Ovary (tissue), 9 donors: Measurements from ENCODE around the gene DLK2. TPM values are rescaled to one million over a fixed set of nuclear protein-coding genes. Genes with fewer than 3 reads are reported as not detected.

ENCODE experiments used
- DNase-seq, 5 donors: peaks; one replicate each; pipeline ENCODE4 v3.0.0-alpha.2; 2019 to 2020
- H3K27ac ChIP-seq, 2 donors: fragments of 200-600 bp; one replicate each; pipeline versions ENCODE4 v1.5.1 to v1.8.0; 2019 to 2022
- H3K27me3 ChIP-seq: fragments of 200-600 bp; one replicate; pipeline ENCODE4 v1.8.0; 2022
- H3K36me3 ChIP-seq: fragments of 200-600 bp; sonication (generic); one replicate; pipeline ENCODE4 v1.5.1; 2019
- H3K4me1 ChIP-seq: one replicate; pipeline ENCODE4 v1.8.1; 2013; ENCODE audit warnings: mild to moderate bottlenecking, moderate library complexity; ENCODE audit not compliant: insufficient read depth
- H3K4me3 ChIP-seq: fragments of 200-600 bp; sonication (generic); one replicate; pipeline ENCODE4 v1.5.1; 2017
- H3K9me3 ChIP-seq, 2 donors: fragments of 200-600 bp in 1 of 2; sonication (generic) in 1 of 2; one replicate each; pipeline versions ENCODE4 v1.5.1 to v1.8.1; 2013 to 2019; ENCODE audit warnings: mild to moderate bottlenecking in 1 of 2, moderate library complexity in 1 of 2
- EP300 ChIP-seq: sonication (generic); formaldehyde crosslinking; IDR thresholded peaks from one replicate; pipeline ENCODE4 v1.6.1; 2017; ENCODE audit warnings: antibody characterized with exemption
- POLR2A ChIP-seq: fragments of 450-650 bp; IDR thresholded peaks from one replicate; pipeline ENCODE4 v1.6.1; 2017; ENCODE audit warnings: antibody characterized with exemption, mild to moderate bottlenecking, moderate library complexity
- WGBS, 3 donors: extraction: QIAGEN DNeasy Blood & Tissue Kit in 1 of 3; methylation state at CpG; one replicate each; pipeline versions ENCODE4 v1.1.5 to v1.1.7; 2013 to 2017; 5-methylcytosine and 5-hydroxymethylcytosine counted together
- intact Hi-C, 4 donors: fragments of 100-400 bp; cut with DNase I; formaldehyde crosslinking; loops; one replicate each; pipeline versions ENCODE4 v1.11.0 to v1.15.1; 2022 to 2023
- polyA plus RNA-seq, 2 donors: library from polyadenylated mRNA; stranded (reverse); fragments of 200-250 nt in 1 of 2; fragments of 350-450 nt in 1 of 2; fragmentation: Illumina TruSeq in 1 of 2; extraction: RNeasy Lipid Tissue Mini Kit (QIAGEN cat#74804) in 1 of 2; gene quantifications; one replicate each; pipeline ENCODE4 v1.2.3, GENCODE V29; 2013 to 2014
- total RNA-seq, 7 donors: library from RNA; depleted of rRNA in 2 of 7; stranded (reverse); fragments of >200 nt in 2 of 7; fragmentation: NEBNext Ultra II Directional in 3 of 7; extraction: Animal tissue kit (Norgen Biotek cat#: 25700) in 3 of 7; gene quantifications; one replicate each; pipeline versions ENCODE4 v1.1.0 to v1.2.4, GENCODE V29; 2016 to 2023
- TF ChIP-seq, protein P1 (sequence below), 3 donors: fragments of 450-650 bp in 2 of 3; fragments of 200-600 bp in 1 of 3; IDR thresholded peaks; one replicate each; pipeline versions ENCODE4 v1.5.1 to v1.8.0; 2016 to 2022; ENCODE audit warnings: antibody characterized with exemption in 3 of 3, mild to moderate bottlenecking in 1 of 3
- donor health status: DM: no; HTN: no; CAD: no; lungs with moderate emphysema.
- donor health status: DM: no; HTN: no; CAD: no.
- donor health status: Bipolar disorder and iron deficiency.
- donor health status: DM: yes; HTN: yes; CAD: no.
- donor health status: DM: no; HTN: no; CAD: no.
- donor health status: DM: yes; HTN: yes; CAD: no.

The DLK2 gene
- total and polyA plus RNA-seq, 9 donors: 0.18 to 6.0 (median 0.92) TPM

DNA sequence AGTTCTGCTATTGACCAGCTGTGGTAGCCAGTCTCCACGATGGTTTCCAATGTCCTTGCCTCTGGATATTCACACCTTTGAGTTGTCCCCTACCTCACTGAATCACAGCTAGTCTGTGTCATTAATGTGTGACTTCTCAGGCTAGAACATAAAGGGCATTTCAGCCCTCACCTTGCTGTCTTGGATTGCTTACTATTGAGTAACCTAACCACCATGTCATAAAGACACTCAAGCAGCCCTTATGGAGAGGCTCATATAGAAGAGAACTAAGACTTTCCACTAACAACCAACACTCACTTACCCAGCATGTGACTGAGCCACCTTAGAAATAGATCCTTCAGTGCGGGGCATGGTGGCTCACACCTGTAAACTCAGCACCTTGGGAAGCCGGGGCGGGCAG lies 47.1 kb downstream of the DLK2 start:
- Histone ChIP-seq H3K4me1 (peaks cover 2% of the 10 kb centered on the region), H3K9me3 (no peaks in the 10 kb centered on the region), H3K36me3 (no peaks in the 10 kb centered on the region), H3K4me3 (no peak overlapping the region), H3K27ac (no peak overlapping the region), H3K27me3 (no peaks in the 10 kb centered on the region)
- intact Hi-C loops: no loop called here
- TF ChIP-seq, protein P1, sequence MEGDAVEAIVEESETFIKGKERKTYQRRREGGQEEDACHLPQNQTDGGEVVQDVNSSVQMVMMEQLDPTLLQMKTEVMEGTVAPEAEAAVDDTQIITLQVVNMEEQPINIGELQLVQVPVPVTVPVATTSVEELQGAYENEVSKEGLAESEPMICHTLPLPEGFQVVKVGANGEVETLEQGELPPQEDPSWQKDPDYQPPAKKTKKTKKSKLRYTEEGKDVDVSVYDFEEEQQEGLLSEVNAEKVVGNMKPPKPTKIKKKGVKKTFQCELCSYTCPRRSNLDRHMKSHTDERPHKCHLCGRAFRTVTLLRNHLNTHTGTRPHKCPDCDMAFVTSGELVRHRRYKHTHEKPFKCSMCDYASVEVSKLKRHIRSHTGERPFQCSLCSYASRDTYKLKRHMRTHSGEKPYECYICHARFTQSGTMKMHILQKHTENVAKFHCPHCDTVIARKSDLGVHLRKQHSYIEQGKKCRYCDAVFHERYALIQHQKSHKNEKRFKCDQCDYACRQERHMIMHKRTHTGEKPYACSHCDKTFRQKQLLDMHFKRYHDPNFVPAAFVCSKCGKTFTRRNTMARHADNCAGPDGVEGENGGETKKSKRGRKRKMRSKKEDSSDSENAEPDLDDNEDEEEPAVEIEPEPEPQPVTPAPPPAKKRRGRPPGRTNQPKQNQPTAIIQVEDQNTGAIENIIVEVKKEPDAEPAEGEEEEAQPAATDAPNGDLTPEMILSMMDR (IDR thresholded peaks at IDR 0.05): no peak
- TF ChIP-seq POLR2A (no peak), EP300 (no peak)
- DNase-seq: no peak
- WGBS, 3 donors: 88 to 94% (median 91%) methylated on average over 4 of the region's 4 CpGs

DNA sequence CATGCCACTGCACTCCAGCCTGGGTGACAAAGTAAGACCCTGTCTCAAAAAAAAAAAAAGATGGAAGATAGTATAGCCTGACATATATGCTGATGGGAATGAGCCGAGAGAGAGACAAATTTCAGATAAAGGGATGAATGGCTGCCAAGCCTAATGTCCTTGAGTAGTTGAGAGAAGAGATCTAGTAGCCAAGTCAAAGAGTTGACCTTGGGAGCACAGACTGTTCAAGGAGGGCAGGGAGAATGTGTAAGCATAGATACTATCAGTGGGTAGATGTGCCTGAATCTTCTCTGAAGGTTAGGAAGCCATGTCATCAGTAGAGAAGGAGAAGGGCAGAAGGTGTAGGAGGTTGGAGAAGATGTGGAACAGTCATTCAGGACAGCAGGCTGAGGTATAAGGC lies 48.1 kb downstream of the DLK2 start:
- H3K4me1 ChIP-seq: peaks cover 2% of the 10 kb centered on the region
- H3K27ac ChIP-seq: no peak overlapping the region
- H3K9me3 ChIP-seq: no peaks in the 10 kb centered on the region
- WGBS, 3 donors: 13 to 30% (median 20%) methylated on average over 1 of the region's 1 CpG
- H3K27me3 ChIP-seq: no peaks in the 10 kb centered on the region
- DNase-seq: no peak
- H3K4me3 ChIP-seq: no peak overlapping the region
- TF ChIP-seq POLR2A (no peak), EP300 (no peak)
- TF ChIP-seq, protein P1 (IDR thresholded peaks at IDR 0.05): no peak
- intact Hi-C loops: no loop called here
- H3K36me3 ChIP-seq: no peaks in the 10 kb centered on the region

DNA sequence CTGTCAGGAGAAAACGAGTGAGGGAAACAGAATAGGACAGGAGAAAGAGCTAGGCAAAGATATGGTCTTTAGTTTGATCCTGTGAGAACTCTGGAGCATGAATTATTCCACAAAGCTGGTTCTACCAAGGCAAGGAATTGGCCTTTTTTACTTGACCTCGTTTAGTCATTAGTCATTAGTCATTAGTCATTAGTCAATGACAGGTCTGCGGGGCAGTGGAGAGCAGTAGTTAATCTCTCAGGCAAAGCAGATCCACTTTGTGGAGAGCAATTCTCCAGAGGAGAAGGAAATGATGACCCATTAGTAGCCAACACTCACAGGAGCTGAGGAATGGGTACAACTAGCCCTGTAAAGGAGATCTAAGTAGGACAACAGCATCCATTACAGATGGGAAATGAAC lies 50.0 kb downstream of the DLK2 start:
- Histone ChIP-seq H3K36me3 (no peaks in the 10 kb centered on the region), H3K9me3 (no peaks in the 10 kb centered on the region), H3K27ac (no peak overlapping the region), H3K27me3 (no peaks in the 10 kb centered on the region), H3K4me3 (no peak overlapping the region), H3K4me1 (peaks cover 2% of the 10 kb centered on the region)
- intact Hi-C loops: no loop called here
- 37 to 53% (median 39%) methylated on average over 3 of the region's 3 CpGs for WGBS, 3 donors
- TF ChIP-seq EP300 (no peak), POLR2A (no peak)
- TF ChIP-seq, protein P1 (IDR thresholded peaks at IDR 0.05): no peak
- no peak for DNase-seq

DNA sequence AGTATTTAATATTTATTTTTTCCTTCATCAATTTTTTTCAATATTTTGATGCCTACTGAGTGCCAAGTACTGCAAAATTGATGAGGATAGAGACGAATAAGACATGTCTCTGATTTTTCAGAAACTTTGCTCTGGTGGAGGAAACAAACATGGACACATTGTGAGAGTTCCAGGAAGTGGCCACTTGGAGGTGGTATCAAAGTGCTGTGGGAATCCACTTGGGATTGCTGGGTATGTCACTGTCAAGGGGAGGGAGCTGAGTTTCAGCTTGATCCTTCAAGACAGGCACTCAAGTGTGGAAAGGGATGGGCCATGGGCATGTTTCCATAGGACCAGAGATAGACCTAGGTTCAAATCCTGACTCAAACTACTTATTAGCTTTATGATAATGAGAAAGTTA lies 52.5 kb downstream of the DLK2 start:
- no peaks in the 10 kb centered on the region for H3K36me3 ChIP-seq
- TF ChIP-seq EP300 (no peak), POLR2A (no peak)
- TF ChIP-seq, protein P1 (IDR thresholded peaks at IDR 0.05): no peak
- no peak overlapping the region for H3K27ac ChIP-seq
- intact Hi-C loops: no loop called here
- no peaks in the 10 kb centered on the region for H3K27me3 ChIP-seq
- WGBS, 3 donors: 59 to 73% (median 68%) methylated on average over 1 of the region's 1 CpG
- no peak overlapping the region for H3K4me3 ChIP-seq
- peaks cover 2% of the 10 kb centered on the region for H3K4me1 ChIP-seq
- no peaks in the 10 kb centered on the region for H3K9me3 ChIP-seq
- no peak for DNase-seq

DNA sequence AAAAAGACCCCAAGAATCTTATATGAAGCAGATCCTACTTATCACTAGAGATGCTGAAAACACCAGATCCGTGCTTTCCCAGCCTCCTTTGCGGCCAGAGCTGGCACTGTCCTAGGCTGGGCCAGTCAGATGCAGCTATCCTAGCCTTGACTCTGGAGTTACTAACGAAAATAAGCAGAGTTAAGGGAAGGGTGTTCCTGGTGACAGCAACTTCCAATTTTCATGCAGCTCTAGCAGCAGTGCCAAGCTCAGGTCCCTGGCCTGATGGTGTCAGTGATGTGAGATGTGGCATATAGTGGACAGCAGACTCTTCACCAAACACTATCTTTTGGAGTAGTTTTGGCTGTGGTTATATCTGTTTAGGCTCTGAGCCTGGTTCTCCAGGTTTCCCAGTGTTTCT lies 53.6 kb downstream of the DLK2 start:
- H3K27ac ChIP-seq: no peak overlapping the region
- no peaks in the 10 kb centered on the region for H3K27me3 ChIP-seq
- no peak overlapping the region for H3K4me3 ChIP-seq
- no peaks in the 10 kb centered on the region for H3K4me1 ChIP-seq
- WGBS, 3 donors: 58 to 77% (median 68%) methylated on average over 3 of the region's 3 CpGs
- no peak for DNase-seq
- intact Hi-C loops: no loop called here
- no peaks in the 10 kb centered on the region for H3K9me3 ChIP-seq
- H3K36me3 ChIP-seq: no peaks in the 10 kb centered on the region
- TF ChIP-seq, protein P1 (IDR thresholded peaks at IDR 0.05): no peak
- no peak for TF ChIP-seq EP300
- TF ChIP-seq POLR2A: no peak
